ENCODE data around the gene OR2B6.

DNA sequence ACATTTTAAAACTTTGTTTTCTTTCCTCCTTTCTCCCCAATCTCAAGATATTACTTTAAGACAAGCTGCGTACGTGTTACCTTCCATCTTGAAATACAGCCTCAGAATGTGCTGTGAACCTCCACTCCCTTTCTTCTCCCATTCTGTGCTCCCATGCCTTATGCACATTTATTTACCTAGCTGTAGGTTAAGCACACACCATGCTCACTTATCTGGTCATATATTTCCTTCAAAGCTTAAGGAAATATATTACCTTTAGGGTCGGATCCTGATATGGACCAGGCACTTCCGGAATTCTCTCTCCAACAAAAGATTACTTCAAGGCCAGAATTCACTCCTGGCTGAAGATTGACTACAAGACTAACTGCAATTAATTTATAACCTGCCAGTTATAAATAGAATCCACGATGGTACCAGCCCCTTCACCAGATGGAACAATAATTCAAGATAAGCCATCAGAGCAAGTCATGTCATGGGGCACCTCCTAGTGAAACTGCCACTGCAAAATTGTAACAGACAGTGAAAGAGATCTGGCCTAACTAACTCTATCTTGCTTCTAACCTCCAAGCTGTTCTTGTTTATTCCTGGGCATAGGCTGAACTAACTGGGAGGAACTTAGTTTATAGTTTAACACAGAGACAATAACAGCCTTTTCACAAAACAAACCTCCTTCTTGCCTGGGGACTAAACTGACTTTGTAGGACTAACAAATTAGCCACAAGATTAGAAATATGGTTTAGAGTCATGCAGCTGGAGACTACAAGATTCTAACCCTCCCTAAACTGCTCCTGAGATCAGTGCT lies 47.5 kb downstream of the OR2B6 start:
- TF ChIP-seq, protein P1, sequence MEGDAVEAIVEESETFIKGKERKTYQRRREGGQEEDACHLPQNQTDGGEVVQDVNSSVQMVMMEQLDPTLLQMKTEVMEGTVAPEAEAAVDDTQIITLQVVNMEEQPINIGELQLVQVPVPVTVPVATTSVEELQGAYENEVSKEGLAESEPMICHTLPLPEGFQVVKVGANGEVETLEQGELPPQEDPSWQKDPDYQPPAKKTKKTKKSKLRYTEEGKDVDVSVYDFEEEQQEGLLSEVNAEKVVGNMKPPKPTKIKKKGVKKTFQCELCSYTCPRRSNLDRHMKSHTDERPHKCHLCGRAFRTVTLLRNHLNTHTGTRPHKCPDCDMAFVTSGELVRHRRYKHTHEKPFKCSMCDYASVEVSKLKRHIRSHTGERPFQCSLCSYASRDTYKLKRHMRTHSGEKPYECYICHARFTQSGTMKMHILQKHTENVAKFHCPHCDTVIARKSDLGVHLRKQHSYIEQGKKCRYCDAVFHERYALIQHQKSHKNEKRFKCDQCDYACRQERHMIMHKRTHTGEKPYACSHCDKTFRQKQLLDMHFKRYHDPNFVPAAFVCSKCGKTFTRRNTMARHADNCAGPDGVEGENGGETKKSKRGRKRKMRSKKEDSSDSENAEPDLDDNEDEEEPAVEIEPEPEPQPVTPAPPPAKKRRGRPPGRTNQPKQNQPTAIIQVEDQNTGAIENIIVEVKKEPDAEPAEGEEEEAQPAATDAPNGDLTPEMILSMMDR (IDR thresholded peaks at IDR 0.05; ENCODE audit: low read depth, low read length), result no peak
- TF ChIP-seq EZH2phosphoT487 (IDR thresholded peaks at IDR 0.05; ENCODE audit: low read depth), result no peak

Measured in OCI-LY3 (cell line).